ENCODE results near the gene OR2V2. TPM values are rescaled to one million over a fixed set of nuclear protein-coding genes. Genes with fewer than 3 reads are reported as not detected.
"Not testable (repeated sequence)": the region's sequence is repeated elsewhere in the genome, so short reads cannot be mapped to it uniquely, and the experiment has no call there.

OR2V2 gene
- total RNA-seq, 2 experiments from 2014 or later, result not detected

DNA sequence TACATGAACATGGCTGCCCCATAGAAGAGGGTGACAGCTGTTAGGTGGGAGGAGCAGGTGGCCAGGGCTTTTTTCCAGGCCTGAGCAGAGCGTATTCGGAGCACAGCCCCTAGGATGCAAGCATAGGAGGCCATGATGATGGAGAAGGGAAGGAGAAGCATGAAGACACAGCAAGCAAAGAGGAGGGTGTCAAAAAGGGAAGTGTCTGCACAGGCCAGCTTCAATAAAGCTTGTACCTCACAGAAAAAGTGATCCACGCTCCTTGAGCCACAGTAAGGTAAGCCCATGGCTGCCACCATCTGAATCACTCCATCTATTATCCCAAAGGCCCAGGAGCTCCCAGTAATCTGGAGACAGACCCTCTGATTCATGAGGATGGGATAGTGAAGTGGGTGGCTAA, 22.9 kb upstream of the OR2V2 start:
- no peak overlapping the region for H3K4me3 Mint-ChIP-seq
- no peak for ATAC-seq (ENCODE audit: low read depth)
- peaks cover 23% of the 10 kb centered on the region for H3K27me3 Mint-ChIP-seq
- no peaks in the 10 kb centered on the region for H3K36me3 Mint-ChIP-seq
- peaks cover 4% of the 10 kb centered on the region for H3K4me1 Mint-ChIP-seq
- H3K9me3 Mint-ChIP-seq, result no peaks in the 10 kb centered on the region
- H3K27ac Mint-ChIP-seq, result no peak overlapping the region
- no peak for DNase-seq
- POLR2A ChIA-PET, result no interaction called here

DNA sequence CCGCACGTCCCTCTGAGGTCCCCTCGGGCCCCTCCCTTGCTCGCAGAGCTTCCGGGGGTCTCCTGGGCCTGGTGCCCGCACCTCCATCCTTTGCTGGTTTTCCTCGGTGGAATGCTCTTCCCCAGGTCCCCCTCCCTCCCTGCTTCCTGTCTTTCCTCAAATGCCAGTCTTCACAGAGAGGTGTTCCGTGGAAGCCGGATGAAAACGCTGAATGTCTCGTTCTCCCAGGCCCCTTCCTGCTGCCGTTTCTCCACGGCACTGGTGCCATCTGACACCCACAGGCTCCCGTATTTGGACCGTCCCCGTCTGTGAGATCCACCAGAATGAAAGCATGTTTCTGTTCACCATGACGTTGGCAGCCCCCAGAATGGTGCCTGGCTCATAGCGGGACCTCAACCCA, 20.5 kb upstream of the OR2V2 start:
- H3K36me3 Mint-ChIP-seq, result no peaks in the 10 kb centered on the region
- ATAC-seq (ENCODE audit: low read depth), result no peak

DNA sequence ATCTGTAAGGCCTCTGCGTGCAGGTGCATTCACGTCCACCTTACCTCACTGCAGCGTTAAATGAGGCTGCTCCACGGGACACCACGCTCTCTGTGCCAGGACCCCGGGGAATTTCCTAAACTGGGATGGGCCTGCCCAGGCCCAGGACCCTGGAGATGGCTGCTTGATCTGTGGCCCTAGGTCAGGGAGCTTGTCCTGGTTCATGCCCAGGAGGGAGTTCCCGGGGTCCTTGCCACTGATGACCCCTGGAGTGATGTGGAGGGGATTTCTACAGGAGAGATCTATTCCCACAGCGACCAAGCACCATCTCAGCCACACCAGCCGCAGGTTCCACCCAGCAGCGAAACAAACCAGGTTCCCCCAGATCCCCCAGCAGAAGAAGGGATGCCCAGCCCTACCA, 19.9 kb upstream of the OR2V2 start:
- ATAC-seq (ENCODE audit: low read depth), result no peak
- Mint-ChIP-seq H3K9me3 (no peaks in the 10 kb centered on the region), H3K4me3 (no peak overlapping the region), H3K36me3 (no peaks in the 10 kb centered on the region), H3K4me1 (peaks cover 4% of the 10 kb centered on the region), H3K27ac (no peak overlapping the region), H3K27me3 (peaks cover 33% of the 10 kb centered on the region)
- DNase-seq, result no peak
- POLR2A ChIA-PET, result no interaction called here

More for the DNA sequence above, 20.5 kb upstream of the OR2V2 start:
- Mint-ChIP-seq H3K9me3 (no peaks in the 10 kb centered on the region), H3K27ac (no peak overlapping the region), H3K27me3 (peaks cover 31% of the 10 kb centered on the region), H3K4me1 (peaks cover 4% of the 10 kb centered on the region), H3K4me3 (no peak overlapping the region)
- no peak for DNase-seq
- POLR2A ChIA-PET, result no interaction called here

DNA sequence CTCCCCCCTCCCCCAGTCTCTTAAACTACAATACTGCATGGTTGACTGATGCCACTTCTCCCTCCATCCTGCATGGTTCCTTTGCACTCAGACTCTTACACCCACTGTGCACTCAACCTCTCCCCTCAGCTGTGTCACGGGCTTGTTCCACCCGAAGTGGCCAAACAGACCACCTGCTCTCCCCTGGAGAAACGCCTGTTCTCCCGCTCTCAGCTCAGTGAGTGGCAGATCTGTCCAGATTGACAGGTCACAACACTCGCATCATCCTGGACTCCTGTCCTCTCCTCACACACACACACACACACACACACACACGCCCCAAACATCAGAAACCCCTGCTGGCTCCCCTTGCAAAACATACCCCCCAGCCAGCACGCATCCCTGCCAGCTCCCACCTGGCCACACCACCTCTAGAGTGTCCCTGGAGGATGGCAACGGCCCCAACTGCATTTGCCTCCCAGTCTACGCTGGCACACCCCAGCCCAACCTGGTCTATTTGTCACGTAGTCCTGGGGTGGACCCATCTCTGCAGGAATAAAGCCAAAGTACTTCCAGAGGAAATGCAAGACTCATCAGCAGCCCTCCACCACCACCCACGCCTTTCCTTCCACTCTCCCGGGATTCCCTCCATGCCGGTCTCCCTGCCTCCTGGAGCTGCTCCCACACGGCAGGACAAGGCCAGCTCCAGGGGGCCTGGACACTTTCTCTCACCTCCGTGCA, 19.3 kb upstream of the OR2V2 start:
- H3K27me3 Mint-ChIP-seq, result peaks cover 32% of the 10 kb centered on the region
- no peaks in the 10 kb centered on the region for H3K9me3 Mint-ChIP-seq
- POLR2A ChIA-PET, result no interaction called here

DNA sequence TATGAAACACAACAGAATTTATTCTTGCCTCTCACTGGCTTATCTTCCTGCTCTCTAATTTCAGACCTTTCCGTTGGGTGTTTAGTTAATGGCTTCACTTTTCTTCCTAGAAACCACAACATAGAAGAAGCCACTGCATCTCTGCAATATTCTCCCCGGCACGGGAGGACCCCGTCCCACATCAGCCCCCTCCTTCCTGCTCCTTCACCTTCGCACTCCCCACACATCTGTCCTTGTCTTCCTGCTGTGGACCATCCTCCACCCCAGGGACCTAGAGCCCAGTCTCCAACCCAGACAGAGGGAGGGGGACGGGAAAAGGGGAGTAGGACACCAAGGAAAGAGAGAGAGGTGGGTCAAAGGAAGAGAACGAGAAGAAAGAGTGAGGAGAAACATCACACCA, 17.8 kb upstream of the OR2V2 start:
- Mint-ChIP-seq H3K27me3 (peaks cover 36% of the 10 kb centered on the region), H3K36me3 (no peaks in the 10 kb centered on the region), H3K9me3 (no peaks in the 10 kb centered on the region), H3K4me1 (peaks cover 4% of the 10 kb centered on the region), H3K27ac (no peak overlapping the region), H3K4me3 (no peak overlapping the region)
- POLR2A ChIA-PET, result no interaction called here
- DNase-seq, result no peak
- no peak for ATAC-seq (ENCODE audit: low read depth)

More for the DNA sequence above, 19.3 kb upstream of the OR2V2 start:
- ATAC-seq (ENCODE audit: low read depth) (no peak), DNase-seq (no peak)
- H3K27ac Mint-ChIP-seq, result no peak overlapping the region
- H3K4me3 Mint-ChIP-seq, result no peak overlapping the region
- H3K4me1 Mint-ChIP-seq, result peaks cover 4% of the 10 kb centered on the region
- no peaks in the 10 kb centered on the region for H3K36me3 Mint-ChIP-seq

DNA sequence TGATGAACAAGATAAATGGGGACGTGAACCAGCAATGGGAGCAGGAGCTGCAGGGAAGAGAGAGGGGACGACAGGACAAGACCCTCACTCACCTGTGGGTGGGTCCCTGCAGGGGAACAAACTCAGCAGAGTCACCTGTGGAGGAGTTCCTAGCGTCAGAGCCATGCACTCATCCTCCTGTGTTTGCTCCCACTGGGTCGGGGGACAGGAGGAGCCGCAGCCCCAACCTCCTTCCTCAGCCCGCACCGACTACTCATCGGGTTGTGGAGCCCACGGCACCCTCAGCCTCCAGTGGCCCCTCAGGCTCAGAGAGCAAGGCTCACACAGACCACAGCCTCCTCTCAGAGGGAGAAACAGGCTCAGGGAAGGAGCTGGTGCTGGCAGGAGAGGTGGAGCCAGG, 17.3 kb upstream of the OR2V2 start:
- ATAC-seq (ENCODE audit: low read depth); H3K4me3 Mint-ChIP-seq; H3K4me1 Mint-ChIP-seq; H3K27ac Mint-ChIP-seq; DNase-seq; H3K36me3 Mint-ChIP-seq; POLR2A ChIA-PET; H3K9me3 Mint-ChIP-seq: not testable (repeated sequence)
- H3K27me3 Mint-ChIP-seq, result peaks cover 39% of the 10 kb centered on the region

DNA sequence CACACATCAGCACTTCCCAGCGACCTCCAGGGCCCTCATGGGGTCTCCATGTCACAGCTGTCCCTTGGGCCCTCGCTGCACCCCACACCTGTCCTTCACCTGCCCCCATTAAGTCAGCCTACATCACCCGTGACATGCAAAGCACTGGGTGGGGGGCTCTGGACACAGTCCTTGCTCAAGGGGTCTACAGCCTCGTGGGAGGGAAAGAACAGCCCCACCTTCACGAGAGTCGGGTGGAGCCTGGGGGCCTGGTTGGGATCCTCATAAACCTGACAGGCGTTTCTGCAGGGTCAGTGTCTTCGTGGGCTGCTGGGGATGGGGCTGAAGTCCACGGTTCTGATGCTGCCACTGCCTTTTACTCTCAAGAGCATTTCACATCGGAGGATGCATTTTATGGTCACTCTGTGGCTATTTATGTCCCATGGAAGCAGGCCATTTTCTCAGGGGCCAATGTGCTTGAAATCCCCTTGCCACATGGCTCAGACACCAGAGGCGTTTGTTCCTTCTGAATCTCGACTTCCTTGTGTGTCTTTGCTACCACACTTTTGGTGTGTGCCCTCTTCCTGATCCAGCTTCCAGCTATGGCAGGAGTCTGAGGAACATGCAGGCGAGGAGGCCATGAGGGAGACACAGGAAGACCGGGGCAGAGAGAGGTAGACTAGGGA, 16.4 kb upstream of the OR2V2 start, which contains the start of gene OR2V1:
TSS of gene OR2V1 (minus strand) at position 338 of the 665 bp plus-strand sequence. CDS start 5,865 bp downstream, outside the sequence.
- Mint-ChIP-seq H3K4me1 (no peaks in the 10 kb centered on the region), H3K36me3 (no peaks in the 10 kb centered on the region), H3K9me3 (no peaks in the 10 kb centered on the region), H3K27me3 (peaks cover 39% of the 10 kb centered on the region), H3K27ac (no peak within 1 kb of the TSS), H3K4me3 (no peak within 1 kb of the TSS)
- POLR2A ChIA-PET, result no interaction called here
- ATAC-seq (ENCODE audit: low read depth) (no peak), DNase-seq (no peak)

DNA sequence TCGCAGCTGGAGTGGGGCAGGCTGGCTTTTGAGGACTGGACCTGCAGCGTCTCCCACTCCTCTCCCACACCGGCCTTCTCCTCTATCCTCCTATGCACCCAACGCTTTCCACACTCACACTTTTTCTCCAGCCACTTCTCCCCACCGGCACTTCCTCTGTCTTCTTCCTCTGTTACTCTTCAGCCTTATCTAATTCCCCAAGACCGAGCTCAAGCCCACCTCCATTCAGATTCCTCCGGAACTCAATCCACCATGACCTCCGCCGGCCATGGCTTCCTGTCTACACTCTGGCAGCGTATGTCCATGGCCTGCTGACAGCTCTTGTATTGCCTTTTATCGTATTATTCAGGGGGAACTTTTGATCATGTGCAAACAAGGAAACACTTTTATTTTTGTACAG, 15.9 kb upstream of the OR2V2 start:
- Mint-ChIP-seq H3K36me3 (no peaks in the 10 kb centered on the region), H3K4me1 (no peaks in the 10 kb centered on the region), H3K27me3 (peaks cover 39% of the 10 kb centered on the region), H3K4me3 (no peak overlapping the region), H3K27ac (no peak overlapping the region), H3K9me3 (no peaks in the 10 kb centered on the region)
- no peak for ATAC-seq (ENCODE audit: low read depth)
- no peak for DNase-seq
- POLR2A ChIA-PET, result no interaction called here

DNA sequence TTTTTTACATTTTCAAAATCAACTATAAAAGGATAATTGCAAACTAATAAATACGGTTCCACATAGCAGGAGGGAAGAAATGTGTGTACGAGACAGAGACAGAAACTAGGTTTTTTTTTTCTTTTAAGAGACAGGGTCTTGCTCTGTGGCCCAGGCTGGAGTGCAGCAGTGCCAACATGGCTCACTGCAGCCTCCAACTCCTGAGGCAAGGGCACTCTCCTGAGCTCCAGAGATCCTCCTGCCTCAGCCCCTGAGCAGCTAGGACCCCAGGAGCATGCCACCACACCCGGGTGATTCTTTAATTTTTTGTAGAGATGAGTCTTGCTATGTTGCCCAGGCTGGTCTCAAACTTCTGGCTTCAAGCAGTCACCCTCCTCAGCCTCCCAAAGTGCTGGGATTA, 14.3 kb upstream of the OR2V2 start:
- no peaks in the 10 kb centered on the region for H3K36me3 Mint-ChIP-seq
- ATAC-seq (ENCODE audit: low read depth) (no peak), DNase-seq (no peak)
- H3K27ac Mint-ChIP-seq, result no peak overlapping the region
- H3K27me3 Mint-ChIP-seq, result peaks cover 37% of the 10 kb centered on the region
- H3K9me3 Mint-ChIP-seq, result peaks cover 1% of the 10 kb centered on the region
- POLR2A ChIA-PET, result no interaction called here
- no peak overlapping the region for H3K4me3 Mint-ChIP-seq
- no peaks in the 10 kb centered on the region for H3K4me1 Mint-ChIP-seq

DNA sequence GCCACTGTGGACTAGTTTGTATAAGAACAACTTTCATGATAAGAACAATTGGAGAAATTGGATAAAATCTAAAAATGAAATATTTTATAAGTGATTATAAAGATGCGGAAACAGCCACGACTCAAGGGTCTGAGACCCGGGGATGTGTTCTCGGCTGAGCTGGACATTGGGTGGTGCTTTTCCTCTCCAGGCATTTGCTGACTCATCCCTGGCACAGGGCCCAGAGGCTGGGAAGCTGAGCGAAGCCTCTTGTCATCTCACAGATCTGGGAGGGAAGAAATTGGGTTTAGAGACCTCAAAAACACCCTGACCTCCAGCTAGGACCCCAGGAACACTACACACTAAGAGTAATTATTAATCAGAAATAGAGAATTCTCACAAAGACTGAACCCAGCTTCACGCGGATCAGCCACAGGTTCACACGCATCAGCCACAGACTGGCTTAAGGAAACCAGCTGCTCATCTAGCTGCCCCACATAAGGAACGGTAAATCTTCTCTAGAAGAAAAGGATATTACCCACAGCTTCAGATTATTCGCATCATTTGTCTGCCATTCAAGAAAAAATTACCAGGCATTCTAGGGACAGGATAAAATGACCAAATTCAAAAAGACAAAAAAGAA, 13.7 kb upstream of the OR2V2 start:
- ATAC-seq (ENCODE audit: low read depth), result no peak
- POLR2A ChIA-PET, result no interaction called here
- H3K4me3 Mint-ChIP-seq, result no peak overlapping the region
- H3K27ac Mint-ChIP-seq, result no peak overlapping the region
- no peak for DNase-seq
- H3K36me3 Mint-ChIP-seq, result no peaks in the 10 kb centered on the region
- peaks cover 38% of the 10 kb centered on the region for H3K27me3 Mint-ChIP-seq
- peaks cover 1% of the 10 kb centered on the region for H3K9me3 Mint-ChIP-seq
- H3K4me1 Mint-ChIP-seq, result no peaks in the 10 kb centered on the region

DNA sequence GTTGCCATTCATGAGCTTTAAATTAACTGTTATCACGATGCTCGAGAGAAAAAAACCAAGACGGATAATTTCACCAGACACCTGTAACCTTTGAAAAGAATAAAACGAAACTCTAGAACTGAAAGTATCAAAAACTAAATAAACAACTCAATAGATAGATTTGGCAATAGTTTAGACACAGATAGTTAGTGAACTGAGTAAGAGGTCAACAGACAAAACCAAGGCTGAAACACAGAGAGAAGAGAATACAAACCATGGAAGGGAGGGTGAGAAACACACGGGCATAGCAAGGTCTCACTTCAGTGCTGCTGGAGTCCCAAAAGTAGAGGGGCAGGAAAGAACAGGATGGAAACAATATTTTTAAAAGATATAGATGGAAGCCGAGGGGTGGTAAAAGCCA, 13.1 kb upstream of the OR2V2 start:
- peaks cover 1% of the 10 kb centered on the region for H3K9me3 Mint-ChIP-seq
- H3K4me1 Mint-ChIP-seq, result no peaks in the 10 kb centered on the region
- peaks cover 38% of the 10 kb centered on the region for H3K27me3 Mint-ChIP-seq
- H3K4me3 Mint-ChIP-seq, result no peak overlapping the region
- H3K36me3 Mint-ChIP-seq, result no peaks in the 10 kb centered on the region
- no peak for DNase-seq
- POLR2A ChIA-PET, result no interaction called here
- H3K27ac Mint-ChIP-seq, result no peak overlapping the region
- no peak for ATAC-seq (ENCODE audit: low read depth)

DNA sequence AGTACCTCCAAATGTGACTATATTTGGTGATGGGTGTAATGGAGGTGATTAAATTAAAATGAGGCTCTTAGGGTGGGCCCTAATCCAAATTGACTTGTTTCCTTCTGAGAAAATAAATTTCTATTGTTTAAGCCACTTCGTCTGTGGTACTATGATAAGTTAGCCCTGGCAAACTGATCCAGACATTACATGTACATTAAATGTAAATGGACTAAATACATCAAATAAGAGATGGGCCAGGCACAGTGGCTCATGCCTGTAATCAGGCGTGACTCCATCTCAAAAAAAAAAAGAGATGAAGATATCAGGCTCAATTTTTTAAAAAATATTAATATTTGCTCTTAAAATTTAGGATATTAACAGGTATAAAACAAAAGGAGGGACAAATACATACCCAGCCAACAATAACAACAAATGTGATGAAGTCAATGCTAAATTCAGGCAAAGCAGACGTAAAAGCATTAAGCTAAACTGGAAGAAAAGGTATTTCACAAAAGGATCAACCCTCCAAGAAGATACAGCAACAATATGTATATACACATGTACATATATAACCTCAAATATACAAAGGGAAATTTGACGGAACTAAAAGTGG, 10.9 kb upstream of the OR2V2 start:
- Mint-ChIP-seq H3K27me3 (peaks cover 29% of the 10 kb centered on the region), H3K9me3 (peaks cover 6% of the 10 kb centered on the region), H3K4me1 (no peaks in the 10 kb centered on the region), H3K27ac (no peak overlapping the region), H3K4me3 (no peak overlapping the region), H3K36me3 (no peaks in the 10 kb centered on the region)
- DNase-seq (no peak), ATAC-seq (ENCODE audit: low read depth) (no peak)
- POLR2A ChIA-PET, result no interaction called here

DNA sequence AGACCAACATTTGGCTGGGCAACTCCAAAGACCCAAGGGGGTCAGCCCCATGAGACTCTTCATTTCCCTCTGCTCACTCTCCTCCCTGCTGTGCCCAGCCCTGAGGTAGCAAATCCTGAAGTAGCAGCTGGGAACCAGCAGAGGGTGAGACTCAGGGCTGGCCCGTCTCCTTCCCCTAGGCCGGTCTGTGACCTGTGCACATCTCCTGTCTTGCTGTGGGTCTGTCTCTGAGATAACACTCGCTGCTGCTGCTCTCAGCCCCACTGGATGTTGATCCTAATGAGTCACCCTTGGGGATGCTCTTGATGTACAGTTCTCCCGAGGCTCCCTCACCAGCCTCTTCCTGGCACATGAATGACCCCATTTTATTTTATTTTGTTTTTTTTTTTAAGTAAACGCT, 9.1 kb upstream of the OR2V2 start:
- H3K36me3 Mint-ChIP-seq, result no peaks in the 10 kb centered on the region
- no peaks in the 10 kb centered on the region for H3K4me1 Mint-ChIP-seq
- POLR2A ChIA-PET, result no interaction called here
- no peak overlapping the region for H3K4me3 Mint-ChIP-seq
- no peak overlapping the region for H3K27ac Mint-ChIP-seq
- H3K9me3 Mint-ChIP-seq, result peaks cover 6% of the 10 kb centered on the region
- no peak for ATAC-seq (ENCODE audit: low read depth)
- DNase-seq, result no peak
- H3K27me3 Mint-ChIP-seq, result peaks cover 17% of the 10 kb centered on the region

DNA sequence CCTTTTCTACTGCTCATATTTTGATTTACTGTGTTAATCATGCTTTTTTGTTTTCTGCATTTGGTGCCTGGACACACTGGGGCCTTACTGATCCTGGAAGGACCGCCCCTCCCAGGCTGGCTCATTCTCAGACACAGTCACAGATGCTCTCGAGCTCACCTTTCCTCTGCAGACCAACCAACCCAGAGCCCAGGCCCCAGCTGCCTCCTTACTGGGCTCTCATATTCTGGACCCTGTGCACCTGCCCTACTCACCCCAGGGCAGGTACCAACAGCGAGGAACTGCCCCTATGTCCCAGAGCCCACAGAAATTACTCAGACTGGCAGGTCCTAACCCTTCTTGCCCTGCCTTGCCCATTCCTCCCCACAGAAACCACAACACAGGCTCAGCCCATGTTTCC, 6.6 kb upstream of the OR2V2 start:
- peaks cover 14% of the 10 kb centered on the region for H3K27me3 Mint-ChIP-seq
- H3K27ac Mint-ChIP-seq, result no peak overlapping the region
- POLR2A ChIA-PET, result no interaction called here
- peaks cover 6% of the 10 kb centered on the region for H3K9me3 Mint-ChIP-seq
- no peak for DNase-seq
- no peaks in the 10 kb centered on the region for H3K4me1 Mint-ChIP-seq
- no peak overlapping the region for H3K4me3 Mint-ChIP-seq
- ATAC-seq (ENCODE audit: low read depth), result no peak
- no peaks in the 10 kb centered on the region for H3K36me3 Mint-ChIP-seq

Measured in activated naive CD8-positive, alpha-beta T cell treated with anti-CD3 and anti-CD28 coated beads, Interleukin-2, amount 10 ng/mL, durations not matched to agents 7 days and 5 days (primary cell).